ENCODE measurements around the gene LRMDA.
"Not testable (repeated sequence)": the region's sequence is repeated elsewhere in the genome, so short reads cannot be mapped to it uniquely, and the experiment has no call there.

LRMDA gene

DNA sequence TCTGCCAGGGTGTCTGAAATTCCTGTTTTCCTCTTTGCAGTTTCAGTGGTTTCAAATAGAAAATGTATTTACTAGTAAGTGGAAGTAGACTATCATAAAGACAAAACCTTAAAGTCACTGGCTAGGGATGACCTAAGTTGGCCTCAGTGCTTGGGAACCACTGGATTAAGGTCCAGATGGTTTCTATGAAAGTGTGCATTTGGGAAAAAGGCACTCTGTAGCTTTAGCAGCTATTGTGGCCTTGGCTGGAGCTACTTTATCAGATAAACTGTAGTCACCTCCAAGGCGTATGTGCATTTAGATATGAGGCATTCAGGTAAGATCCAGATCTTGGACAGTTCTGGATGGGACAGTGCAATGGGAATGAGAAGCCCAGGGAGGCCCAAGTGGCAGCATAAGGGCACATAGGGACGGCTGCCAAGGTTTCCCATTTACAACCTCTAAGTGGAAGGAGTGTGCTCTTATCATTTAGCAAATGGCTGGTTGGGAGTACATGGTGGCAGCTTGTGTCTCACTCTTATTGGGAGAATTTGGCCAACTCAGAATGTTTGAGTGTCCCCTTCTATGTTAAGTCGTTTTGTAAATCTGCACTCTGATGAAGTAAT, 185.6 kb downstream of the LRMDA start:
- no peak for DNase-seq

- DNase-seq: no peak
Observed at GRCh38 chr10:75617485-75618155, 186.2 kb downstream of the LRMDA start.

- no peak for DNase-seq
Observed at GRCh38 chr10:75619635-75620034, 188.2 kb downstream of the LRMDA start.

GRCh38 chr10:75620356-75620755, 188.9 kb downstream of the LRMDA start:
- DNase-seq: no peak

GRCh38 chr10:75621003-75621402, 189.6 kb downstream of the LRMDA start:
- not testable (repeated sequence) for DNase-seq

DNA sequence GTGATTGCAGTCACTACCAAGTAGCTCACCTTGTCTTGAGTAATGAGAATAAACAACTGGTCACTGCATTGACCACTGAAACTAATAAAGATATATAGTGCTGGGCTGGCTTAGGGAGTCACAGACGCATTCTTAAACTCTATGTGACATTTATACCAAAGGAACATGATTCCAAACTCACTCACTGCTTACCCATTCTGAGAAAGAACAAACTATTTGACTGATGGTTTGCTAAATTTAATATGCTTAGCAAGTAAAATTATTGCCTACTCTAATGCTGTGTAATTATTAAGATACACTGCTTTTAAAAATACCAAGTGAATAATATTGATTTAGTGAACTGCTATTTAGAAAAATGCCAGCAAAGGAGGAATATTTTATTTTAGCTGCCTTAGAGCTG, 191.1 kb downstream of the LRMDA start:
- DNase-seq: no peak

DNA sequence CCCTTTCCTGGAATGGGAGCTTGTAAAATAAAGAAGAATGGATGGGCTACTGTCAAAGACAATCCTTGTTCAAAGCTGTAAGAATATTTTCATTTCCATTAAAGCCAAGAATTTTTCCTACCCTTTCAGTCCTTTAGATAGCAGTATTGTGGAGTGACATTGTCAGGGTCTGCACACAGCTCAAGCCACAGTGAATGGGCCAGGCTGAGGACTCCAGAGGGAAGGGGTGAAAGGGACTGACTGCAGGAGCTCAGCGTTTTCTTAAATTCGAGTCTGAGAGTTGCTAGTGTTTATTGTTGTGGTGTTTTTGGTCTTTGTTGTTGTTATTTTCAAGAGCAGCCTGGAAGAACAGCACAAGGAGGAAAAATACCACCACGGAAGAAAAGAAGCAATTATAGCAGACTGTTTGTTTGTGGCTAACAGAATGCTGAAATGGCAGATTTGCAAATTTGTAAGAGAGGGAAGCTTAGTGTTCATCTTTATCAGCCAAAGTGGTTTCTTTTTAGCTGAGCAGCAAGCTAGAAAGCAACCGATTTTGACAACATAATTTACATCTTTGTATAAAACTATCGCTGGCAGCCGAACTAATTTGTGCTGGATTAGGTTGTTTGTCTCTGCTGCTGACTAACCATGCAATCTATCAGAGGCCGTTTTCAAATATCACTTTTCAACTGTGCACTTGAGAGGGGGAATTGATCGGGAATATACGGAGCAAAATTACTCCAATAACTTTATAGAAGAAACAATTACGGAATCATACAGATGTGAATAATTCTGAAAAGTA, 192.1 kb downstream of the LRMDA start:
- DNase-seq: no peak

- DNase-seq: no peak
Observed at GRCh38 chr10:75624638-75625037, 193.2 kb downstream of the LRMDA start.

DNA sequence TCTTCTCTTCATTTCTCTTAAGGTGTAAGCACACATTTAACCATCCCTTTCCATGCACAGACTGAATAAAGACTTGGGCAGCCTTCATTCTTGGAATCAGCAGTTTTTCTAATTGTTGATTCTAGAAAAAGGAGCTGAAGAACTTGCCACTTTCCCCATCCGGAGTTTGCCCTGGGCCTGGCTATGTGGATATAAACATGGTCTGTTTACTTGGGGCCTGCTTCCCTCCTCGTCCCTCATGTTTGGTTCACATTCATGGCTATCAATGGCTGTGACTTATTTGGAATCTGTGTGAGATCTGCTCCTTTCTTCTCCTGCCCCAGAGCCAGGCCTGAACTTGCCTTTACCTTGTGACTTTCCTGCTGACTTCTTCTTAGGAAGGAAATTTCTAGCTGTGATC, 199.3 kb downstream of the LRMDA start:
- DNase-seq: no peak

- DNase-seq: no peak
Observed at GRCh38 chr10:75632805-75633462, 201.5 kb downstream of the LRMDA start.

DNA sequence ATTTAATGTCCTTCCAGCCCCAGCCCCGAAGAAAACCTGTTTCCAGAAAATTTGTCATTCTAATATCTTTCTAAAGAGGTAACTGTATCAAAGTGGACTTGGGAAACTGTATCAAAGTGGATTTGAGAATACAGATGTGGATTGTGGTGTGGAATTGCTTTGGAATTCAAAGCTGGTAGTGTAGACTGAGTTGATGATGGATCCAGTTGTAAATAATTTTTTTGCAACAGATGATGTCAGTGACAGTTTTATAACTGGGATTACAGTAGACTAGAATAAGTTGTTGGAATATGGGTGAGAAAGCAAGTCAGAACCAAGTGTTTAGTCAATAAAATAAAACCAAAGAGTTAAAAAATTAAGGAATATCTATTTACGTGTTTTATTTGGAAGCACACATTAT, 202.1 kb downstream of the LRMDA start:
- no peak for DNase-seq

DNA sequence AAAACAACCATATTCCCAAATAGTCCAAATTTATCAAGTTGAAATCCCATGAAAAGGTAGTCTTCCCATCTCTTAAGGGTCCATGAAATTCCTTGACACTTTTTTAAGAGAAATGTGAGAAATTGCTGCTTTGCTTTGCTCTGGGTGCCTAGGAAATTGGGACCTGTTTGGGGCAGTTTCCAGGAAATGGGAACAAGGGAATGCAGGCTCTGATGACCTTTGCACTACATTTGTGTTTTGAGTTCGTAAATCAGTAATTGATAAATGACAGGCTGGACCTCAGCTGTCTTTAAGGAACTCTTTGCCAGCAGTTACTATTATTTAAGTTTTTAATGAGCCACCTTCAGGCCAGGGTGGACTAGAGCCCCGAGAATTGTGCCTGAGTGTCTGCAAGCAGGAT, 203.5 kb downstream of the LRMDA start:
- DNase-seq: no peak

DNA sequence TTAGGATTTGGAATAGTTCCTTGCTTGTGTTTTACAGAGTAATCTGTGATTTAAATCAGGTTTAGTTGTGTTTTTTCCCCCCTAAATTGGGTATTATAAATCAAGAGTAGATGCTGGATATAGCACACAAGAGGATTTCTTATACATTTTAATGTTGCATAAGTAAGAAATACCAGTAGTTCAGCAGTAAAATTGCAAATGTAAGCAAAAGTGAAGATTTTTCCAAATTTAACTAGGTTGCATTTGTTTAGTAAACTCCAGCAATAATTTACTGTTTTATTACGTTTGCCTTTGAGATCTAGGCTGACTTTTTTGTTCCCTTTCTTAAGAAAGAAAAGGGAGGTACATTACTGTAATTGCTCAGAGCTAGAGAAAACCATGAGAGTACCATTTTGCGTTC, 207.3 kb downstream of the LRMDA start:
- DNase-seq: no peak

DNA sequence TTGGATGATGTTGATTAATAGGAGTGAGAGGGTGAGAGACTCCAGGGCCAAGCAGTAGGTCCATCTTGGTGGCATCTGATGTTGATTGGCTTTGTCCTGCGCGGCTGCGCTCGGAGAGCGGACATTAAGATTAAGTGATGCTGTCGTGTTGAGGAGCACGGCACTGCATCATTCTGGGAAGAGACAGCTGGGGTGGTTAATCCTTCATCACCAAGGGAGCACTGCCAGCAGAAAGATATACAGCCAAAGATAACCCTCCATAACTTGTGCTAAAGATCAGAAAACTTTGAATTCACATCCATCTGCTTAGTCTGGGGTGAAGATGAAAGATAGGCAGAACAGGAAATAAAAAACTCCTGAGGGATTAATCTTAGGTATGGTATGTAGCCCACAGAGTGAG, 208.3 kb downstream of the LRMDA start:
- no peak for DNase-seq

DNA sequence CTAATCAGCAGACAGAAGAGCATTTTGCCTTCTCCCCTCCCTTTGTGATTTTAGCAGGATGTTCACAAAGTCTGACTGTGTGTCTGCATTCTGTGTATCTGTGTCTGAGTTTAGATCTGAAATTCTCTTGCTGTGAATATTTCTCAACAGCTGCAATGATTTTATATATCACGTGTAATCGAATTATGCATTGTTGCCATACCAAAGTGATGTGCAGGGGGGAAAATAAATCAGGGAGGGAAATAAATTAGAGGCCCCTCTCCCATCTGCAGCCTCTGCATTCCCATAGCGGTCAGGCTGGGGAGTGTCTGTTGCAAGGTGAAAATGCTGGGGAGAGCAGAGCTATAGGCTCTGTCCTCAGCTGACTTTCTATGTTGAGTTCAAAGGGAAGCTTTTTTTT, 209.0 kb downstream of the LRMDA start:
- DNase-seq: no peak

GRCh38 chr10:75640803-75641202, 209.4 kb downstream of the LRMDA start:
- no peak for DNase-seq

DNA sequence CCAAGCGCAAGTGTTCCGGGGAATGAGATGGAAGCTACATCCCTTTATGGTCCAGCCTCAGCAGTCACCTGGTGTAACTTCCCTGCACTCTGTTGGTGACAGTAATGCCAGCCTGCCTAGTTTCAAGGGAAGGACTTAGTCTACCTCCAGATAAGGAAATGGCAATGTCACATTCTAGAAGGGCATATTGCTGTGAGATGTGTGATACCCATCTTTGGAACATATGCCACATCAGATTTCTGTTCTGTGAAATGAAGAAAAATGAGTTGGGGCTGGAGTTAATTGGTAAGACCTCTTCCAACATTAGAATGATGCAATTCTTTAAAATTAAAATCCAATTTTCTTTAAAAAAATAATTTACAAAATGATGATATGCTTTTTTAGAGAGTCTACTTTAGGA, 212.0 kb downstream of the LRMDA start:
- no peak for DNase-seq

- DNase-seq: no peak
Observed at GRCh38 chr10:75643944-75644692, 212.7 kb downstream of the LRMDA start.

- DNase-seq: no peak
Observed at GRCh38 chr10:75645704-75646103, 214.3 kb downstream of the LRMDA start.

DNA sequence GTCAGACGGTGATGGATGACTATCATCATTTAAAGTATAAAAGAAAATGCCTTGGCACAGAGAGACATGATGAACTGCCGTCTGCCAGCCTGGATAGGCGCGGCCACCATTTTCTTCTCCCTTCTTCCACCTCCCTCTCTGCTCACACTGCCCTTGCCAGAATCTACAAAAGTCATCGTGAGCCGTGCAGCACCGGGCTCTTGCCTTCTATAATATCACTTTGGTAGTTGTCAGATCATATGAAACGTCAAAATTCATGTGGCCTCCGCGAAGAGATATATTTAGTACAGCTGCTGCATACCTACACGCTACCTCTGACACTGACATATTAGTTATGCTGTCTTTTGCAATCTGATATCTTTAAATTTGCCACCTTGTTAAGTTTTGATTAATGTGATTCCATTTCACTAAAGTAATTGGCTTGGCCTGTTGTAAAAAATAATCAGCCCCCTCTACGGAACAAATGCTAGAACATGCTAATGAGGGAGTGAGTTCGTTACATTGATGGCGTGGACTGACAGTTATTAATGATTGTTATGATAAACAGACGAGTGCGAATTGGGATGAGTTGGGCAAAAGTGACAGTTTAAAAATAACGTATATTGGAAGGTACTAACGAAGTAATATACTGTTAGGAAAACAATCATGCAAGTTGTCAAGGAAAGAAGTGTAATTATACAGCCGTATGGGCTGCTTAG, 214.9 kb downstream of the LRMDA start:
- DNase-seq: no peak

GRCh38 chr10:75646916-75647315, 215.5 kb downstream of the LRMDA start:
- no peak for DNase-seq

DNA sequence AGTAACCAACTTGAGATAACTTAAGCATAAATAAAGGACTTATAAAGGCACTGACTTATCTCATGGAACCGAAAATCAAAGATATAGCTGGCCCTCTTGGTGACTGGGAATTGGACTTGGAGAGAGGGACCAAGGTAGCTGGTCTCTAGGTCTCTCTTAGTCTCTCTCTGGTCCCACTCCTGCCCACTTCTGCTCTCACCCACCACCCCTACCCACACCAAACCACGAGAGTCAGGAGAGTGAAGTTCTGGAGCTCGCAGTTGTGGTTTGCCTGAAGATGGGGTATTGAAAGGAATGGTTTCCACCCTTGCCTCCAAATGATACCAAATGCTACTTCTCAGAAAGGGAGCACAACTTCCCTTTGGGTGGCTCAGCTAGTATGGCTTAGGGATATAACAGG, 216.3 kb downstream of the LRMDA start:
- DNase-seq: no peak

Data from stimulated activated naive CD4-positive, alpha-beta T cell (primary cell).